Measurements from ENCODE around the gene PTOV1.

The PTOV1 gene

DNA sequence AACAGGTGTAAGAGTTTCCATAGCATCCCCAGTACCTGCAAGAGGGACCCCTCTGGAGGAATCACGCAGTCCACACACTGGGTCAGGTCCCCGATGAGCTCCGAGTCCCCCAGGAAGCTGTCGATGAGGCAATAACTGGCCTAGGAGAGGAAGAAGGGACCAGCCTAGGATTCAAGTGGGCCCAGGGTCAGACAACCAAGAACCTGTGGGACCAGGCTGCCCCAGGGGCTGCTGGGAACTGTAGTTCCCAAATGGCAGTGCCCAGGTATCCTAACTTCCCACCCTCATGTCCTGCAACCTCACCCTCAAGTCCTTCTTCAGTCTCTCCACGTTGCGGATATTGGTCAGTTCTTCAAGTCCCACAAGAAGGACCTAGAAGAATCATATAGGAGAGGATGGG, 39.6 kb upstream of the PTOV1 start:
- DNase-seq (ENCODE audit: low spot score), result no peak
- TF ChIP-seq, protein P1, sequence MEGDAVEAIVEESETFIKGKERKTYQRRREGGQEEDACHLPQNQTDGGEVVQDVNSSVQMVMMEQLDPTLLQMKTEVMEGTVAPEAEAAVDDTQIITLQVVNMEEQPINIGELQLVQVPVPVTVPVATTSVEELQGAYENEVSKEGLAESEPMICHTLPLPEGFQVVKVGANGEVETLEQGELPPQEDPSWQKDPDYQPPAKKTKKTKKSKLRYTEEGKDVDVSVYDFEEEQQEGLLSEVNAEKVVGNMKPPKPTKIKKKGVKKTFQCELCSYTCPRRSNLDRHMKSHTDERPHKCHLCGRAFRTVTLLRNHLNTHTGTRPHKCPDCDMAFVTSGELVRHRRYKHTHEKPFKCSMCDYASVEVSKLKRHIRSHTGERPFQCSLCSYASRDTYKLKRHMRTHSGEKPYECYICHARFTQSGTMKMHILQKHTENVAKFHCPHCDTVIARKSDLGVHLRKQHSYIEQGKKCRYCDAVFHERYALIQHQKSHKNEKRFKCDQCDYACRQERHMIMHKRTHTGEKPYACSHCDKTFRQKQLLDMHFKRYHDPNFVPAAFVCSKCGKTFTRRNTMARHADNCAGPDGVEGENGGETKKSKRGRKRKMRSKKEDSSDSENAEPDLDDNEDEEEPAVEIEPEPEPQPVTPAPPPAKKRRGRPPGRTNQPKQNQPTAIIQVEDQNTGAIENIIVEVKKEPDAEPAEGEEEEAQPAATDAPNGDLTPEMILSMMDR (IDR thresholded peaks at IDR 0.05; ENCODE audit: extremely low read depth, missing control alignments), result no peak

DNA sequence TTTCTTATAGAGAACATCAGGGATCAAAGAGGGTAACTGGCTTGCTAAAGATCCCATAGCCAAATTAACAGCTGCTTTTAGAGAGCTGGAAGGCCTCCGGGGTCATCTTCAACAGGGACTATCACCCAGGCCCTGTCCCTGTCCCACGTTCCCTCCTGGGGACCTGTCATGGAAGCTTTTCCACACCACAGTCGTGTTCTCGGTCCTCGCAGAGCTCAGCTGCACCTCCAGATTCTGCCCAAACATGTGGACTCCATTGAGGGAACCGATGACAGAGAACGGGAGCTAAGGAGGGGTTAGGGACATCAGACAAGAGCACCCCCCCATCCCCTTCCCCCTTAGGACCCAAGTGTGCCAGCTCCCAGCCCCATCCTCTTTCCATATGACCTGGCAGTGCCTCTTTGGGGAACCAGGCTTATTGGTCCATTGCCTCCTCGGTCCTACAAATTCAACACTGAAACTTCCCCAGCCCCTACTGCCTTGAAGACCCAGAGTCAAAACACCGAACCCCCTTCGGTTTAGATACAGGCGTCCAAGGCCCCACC, 38.4 kb upstream of the PTOV1 start:
- no peak for DNase-seq (ENCODE audit: low spot score)
- TF ChIP-seq, protein P1 (IDR thresholded peaks at IDR 0.05; ENCODE audit: extremely low read depth, missing control alignments), result no peak

DNA sequence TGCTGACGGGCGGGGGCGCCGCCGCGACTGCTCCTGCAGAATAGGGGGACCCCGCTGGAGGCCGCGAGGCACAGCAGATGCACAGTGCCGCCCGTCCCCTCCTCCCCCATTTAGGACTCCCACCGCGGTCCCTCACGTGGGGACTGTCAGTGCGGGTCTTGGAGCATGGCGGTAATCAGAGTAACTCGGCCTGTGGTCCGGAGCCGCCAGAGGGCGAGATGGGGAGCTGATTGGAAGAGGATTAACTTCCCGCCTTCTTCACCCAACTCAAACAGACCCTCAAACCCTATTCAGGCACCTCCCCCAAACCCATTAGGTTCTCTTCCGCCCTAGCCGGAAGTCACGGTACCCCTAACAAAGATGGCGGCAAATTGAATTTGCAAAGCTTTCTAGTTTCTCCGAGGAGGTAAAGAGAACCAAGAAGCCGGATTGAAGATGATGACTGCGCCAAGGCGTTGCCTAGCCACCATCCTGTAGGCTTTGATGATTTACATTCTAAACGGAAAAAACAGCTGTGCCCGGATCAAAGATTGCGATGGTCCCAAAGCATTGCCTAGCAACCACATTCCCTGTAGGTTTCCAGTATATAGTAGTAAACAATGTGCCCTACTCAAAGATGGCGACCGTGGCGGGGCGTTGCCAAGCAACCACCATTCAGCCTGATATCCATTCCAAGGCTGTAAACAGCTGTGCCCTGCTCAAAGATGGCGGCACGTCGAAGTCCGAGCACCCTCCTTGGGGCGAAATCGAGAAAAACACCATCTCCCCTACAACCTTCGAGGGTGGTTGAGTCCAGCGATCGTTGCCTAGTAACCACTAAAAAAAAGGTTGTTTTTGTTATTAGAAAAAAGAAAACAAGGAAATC, 37.7 kb upstream of the PTOV1 start, which contains the start of gene FUZ:
Gene FUZ (minus strand): TSS at position 296 of the 865 bp plus-strand sequence. CDS start 186 bp downstream, at position 110.
- DNase-seq (ENCODE audit: low spot score), result peak; percentile 93
- TF ChIP-seq, protein P1 (IDR thresholded peaks at IDR 0.05; ENCODE audit: extremely low read depth, missing control alignments), result no peak

DNA sequence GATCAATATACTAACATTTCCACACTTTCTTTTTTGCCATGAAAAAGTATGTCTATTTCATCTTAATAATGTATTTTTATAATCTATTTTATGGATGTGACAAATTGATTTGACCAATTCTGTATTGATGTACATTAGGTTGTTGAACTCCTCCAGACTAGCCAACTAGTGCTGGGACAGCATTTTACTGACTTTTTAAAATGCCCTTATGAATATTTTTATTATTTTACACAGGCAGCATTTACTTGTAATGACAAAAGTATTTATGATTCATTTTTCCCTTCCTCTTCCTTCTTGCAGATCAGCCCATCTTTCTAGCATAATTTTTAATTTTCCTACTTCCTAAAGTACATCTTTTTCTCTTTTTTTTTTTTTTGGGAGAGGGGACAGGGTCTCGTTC, 36.9 kb upstream of the PTOV1 start:
- no peak for DNase-seq (ENCODE audit: low spot score)
- TF ChIP-seq, protein P1 (IDR thresholded peaks at IDR 0.05; ENCODE audit: extremely low read depth, missing control alignments), result no peak

DNA sequence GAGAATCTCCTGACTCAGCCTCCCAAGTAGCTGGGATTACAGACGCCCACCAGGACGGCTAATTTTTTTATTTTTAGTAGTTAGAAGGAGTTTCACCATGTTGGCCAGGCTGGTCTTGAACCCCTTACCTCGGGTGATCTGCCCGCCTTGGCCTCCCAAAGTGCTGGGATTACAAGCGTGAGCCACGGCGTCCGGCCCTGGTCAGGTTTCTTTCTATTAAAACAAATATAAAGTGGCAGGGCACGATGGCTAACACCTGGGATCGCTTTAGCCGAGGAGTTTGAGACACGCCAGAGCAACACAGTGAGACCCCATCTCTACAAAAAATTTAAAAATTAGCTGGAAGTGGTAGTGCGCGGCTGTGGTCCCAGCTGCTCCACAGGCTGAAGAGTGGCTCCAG, 34.4 kb upstream of the PTOV1 start:
- no peak for DNase-seq (ENCODE audit: low spot score)
- TF ChIP-seq, protein P1 (IDR thresholded peaks at IDR 0.05; ENCODE audit: extremely low read depth, missing control alignments), result no peak

DNA sequence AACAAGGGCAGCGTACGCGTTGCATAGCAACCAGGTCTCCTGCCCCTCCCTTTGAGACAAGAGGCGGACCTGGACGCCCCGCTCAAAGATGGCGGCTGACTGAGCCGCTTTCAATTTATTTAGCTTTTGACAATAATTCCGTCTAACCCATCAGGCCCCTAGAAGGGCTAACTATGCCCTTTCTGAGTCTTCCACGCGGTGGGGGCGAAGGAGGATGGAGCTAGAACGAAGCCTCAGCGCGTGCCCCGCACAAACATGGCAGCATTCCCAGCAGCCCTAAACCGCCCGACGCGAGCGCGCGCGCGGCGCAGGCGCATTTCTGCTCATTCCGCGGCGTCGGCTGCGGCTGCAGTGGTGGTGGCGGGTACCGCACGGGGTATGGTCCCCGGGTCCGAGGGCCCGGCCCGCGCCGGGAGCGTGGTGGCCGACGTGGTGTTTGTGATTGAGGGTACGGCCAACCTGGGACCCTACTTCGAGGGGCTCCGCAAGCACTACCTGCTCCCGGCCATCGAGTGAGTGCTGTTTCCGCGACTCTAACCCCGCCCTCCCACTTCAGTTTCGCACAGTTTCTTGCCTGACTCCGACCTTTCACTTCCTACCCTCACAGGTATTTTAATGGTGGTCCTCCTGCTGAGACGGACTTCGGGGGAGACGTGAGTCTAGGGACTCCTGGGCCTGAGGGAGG, 32.9 kb upstream of the PTOV1 start, which contains the start of gene MED25:
Gene MED25 (plus strand): TSS at position 326 of the 685 bp plus-strand sequence. CDS start 53 bp downstream, at position 379.
- DNase-seq (ENCODE audit: low spot score), result peak; percentile 93
- TF ChIP-seq, protein P1 (IDR thresholded peaks at IDR 0.05; ENCODE audit: extremely low read depth, missing control alignments), result no peak

Data from GM20000 (cell line).